Measurements from ENCODE around the gene USP6NL. TPM values are rescaled to one million over a fixed set of nuclear protein-coding genes. Genes with fewer than 3 reads are reported as not detected.

The USP6NL gene
- total and polyA plus RNA-seq, 3 donors from 2014 or later = 50.4 to 64.9 (median 56.1) TPM

DNA sequence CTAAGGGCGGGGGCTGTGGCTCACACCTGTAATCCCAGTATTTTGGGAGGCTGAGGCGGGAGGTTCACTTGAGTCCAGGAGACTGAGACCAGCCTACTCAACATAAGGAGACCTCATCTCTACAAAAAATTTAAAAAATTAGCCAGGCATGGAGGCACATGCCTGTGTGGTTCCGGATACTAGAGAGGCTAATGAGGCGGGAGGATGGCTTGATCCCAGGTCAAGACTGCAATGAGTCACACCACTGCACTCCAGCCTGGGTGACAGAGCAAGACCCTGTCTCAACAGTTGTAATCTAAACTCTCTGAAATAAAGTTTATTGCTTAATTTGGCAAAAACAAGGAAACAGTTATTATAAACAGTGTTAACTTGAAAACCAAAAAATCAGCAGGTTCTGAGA is 123.3 kb downstream of the USP6NL start:
- Histone ChIP-seq H3K36me3 (ENCODE audit: low read depth, missing control alignments) (no peaks in the 10 kb centered on the region), H3K4me1 (no peaks in the 10 kb centered on the region), H3K27me3 (no peaks in the 10 kb centered on the region), H3K4me3 (no peak overlapping the region), H3K9me3 (no peaks in the 10 kb centered on the region), H3K27ac (no peak overlapping the region)
- intact Hi-C loops (cut with DNase I; ENCODE audit: low total_unique reads) = no loop called here
- 97 to 98% methylated on average over 4 of the region's 4 CpGs for WGBS, 2 donors
- no peak for TF ChIP-seq POLR2A (IDR thresholded peaks at IDR 0.05)
- TF ChIP-seq, protein P1, sequence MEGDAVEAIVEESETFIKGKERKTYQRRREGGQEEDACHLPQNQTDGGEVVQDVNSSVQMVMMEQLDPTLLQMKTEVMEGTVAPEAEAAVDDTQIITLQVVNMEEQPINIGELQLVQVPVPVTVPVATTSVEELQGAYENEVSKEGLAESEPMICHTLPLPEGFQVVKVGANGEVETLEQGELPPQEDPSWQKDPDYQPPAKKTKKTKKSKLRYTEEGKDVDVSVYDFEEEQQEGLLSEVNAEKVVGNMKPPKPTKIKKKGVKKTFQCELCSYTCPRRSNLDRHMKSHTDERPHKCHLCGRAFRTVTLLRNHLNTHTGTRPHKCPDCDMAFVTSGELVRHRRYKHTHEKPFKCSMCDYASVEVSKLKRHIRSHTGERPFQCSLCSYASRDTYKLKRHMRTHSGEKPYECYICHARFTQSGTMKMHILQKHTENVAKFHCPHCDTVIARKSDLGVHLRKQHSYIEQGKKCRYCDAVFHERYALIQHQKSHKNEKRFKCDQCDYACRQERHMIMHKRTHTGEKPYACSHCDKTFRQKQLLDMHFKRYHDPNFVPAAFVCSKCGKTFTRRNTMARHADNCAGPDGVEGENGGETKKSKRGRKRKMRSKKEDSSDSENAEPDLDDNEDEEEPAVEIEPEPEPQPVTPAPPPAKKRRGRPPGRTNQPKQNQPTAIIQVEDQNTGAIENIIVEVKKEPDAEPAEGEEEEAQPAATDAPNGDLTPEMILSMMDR (IDR thresholded peaks at IDR 0.05) = no peak
- DNase-seq = no peak

DNA sequence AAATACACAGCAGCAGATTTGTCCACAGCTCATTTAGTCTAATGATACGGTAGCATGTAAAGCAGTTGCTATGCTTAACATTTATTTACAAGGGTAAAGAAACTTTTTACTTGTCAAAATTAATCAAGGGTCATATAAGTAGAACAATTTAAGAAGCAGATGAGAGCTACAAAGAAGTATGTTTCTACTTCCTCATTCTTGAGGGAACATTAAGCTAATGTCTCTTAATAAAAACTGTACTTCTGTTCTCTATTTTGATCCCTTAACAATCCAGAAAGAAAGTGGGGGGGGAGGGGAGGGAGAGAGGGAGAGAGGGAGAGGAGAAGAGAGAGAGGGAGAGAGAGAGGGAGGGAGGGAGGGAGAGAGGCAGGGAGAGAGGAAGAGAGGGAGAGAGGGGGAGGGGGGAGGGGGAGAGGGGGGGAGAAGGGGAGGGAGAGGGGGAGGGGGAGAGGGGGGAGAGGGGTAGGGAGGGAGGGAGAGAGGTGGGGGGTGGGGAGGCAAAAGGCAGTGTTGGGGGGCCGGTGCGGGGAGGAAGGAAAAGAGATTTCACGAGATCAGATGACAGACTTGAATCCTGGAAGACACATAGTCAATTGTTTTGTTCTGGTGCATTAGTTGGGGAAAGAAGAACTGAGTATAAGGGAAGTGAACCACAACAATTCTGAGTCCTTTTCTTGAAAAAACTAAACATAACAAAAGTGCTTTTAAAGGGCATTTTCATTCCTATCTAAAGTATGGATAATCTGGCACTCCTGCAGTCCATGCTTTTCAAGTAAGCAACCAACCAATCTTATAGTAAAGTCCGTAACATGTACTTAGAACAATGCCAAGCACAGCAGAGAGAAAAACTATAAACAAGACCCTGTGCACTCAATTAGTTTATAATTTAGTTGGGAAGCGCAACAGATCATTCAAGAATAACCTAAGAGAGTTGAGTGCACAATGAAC is 128.0 kb downstream of the USP6NL start:
- Histone ChIP-seq H3K27ac (no peak overlapping the region), H3K4me3 (no peak overlapping the region), H3K36me3 (ENCODE audit: low read depth, missing control alignments) (no peaks in the 10 kb centered on the region), H3K9me3 (no peaks in the 10 kb centered on the region), H3K4me1 (no peaks in the 10 kb centered on the region), H3K27me3 (no peaks in the 10 kb centered on the region)
- 91 to 92% methylated on average over 6 of the region's 6 CpGs for WGBS, 2 donors
- TF ChIP-seq POLR2A (IDR thresholded peaks at IDR 0.05) = no peak
- TF ChIP-seq, protein P1 (IDR thresholded peaks at IDR 0.05) = no peak
- intact Hi-C loops (cut with DNase I; ENCODE audit: low total_unique reads) = no loop called here
- DNase-seq = no peak

GRCh38 chr10:11482306-11482705 is 129.1 kb downstream of the USP6NL start:
- Histone ChIP-seq H3K4me3 (no peak overlapping the region), H3K27ac (no peak overlapping the region), H3K9me3 (no peaks in the 10 kb centered on the region), H3K36me3 (ENCODE audit: low read depth, missing control alignments) (no peaks in the 10 kb centered on the region), H3K4me1 (no peaks in the 10 kb centered on the region), H3K27me3 (no peaks in the 10 kb centered on the region)
- DNase-seq = no peak
- intact Hi-C loops (cut with DNase I; ENCODE audit: low total_unique reads) = no loop called here
- TF ChIP-seq POLR2A (IDR thresholded peaks at IDR 0.05) = no peak
- TF ChIP-seq, protein P1 (IDR thresholded peaks at IDR 0.05) = no peak

DNA sequence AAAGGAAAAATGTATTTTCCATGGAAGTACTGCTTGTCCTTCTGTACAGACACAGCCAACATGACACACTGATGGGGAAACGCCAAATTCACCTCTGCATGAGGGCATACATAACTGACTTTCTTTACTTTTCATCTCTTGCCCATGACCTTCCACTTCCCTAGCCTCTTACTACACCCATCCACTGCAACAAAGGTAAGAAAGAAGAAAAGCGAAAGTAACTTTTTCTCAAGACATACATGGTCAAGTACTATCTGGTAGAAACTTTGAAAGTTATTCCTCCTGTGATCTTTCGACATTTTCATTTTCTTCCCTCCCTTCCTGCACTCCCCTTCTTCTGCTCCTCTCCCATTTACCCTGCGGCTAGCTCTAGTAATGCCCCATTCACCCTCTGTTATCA is 130.8 kb downstream of the USP6NL start:
- DNase-seq = no peak
- Histone ChIP-seq H3K27ac (no peak overlapping the region), H3K4me3 (no peak overlapping the region), H3K27me3 (no peaks in the 10 kb centered on the region), H3K9me3 (no peaks in the 10 kb centered on the region), H3K4me1 (no peaks in the 10 kb centered on the region), H3K36me3 (ENCODE audit: low read depth, missing control alignments) (no peaks in the 10 kb centered on the region)
- intact Hi-C loops (cut with DNase I; ENCODE audit: low total_unique reads) = no loop called here
- WGBS, 2 donors = 77 to 83% methylated on average over 4 of the region's 4 CpGs
- TF ChIP-seq, protein P1 (IDR thresholded peaks at IDR 0.05) = no peak
- TF ChIP-seq POLR2A (IDR thresholded peaks at IDR 0.05) = no peak

GRCh38 chr10:11479300-11479699 is 132.2 kb downstream of the USP6NL start:
- Histone ChIP-seq H3K27ac (no peak overlapping the region), H3K4me3 (no peak overlapping the region), H3K9me3 (no peaks in the 10 kb centered on the region), H3K27me3 (no peaks in the 10 kb centered on the region), H3K36me3 (ENCODE audit: low read depth, missing control alignments) (no peaks in the 10 kb centered on the region), H3K4me1 (no peaks in the 10 kb centered on the region)
- intact Hi-C loops (cut with DNase I; ENCODE audit: low total_unique reads) = no loop called here
- no peak for TF ChIP-seq POLR2A (IDR thresholded peaks at IDR 0.05)
- 92 to 96% methylated on average over 7 of the region's 7 CpGs for WGBS, 2 donors
- no peak for DNase-seq

Measured in testis (tissue), 3 donors.